Stimulated activated CD8-positive, alpha-beta memory T cell treated with anti-CD3 and anti-CD28 coated beads, Interleukin-4, amount 100 ng/mL, for 4 hours (primary cell): ENCODE measurements around the gene ZNF280D.
"Not testable (repeated sequence)": the region's sequence is repeated elsewhere in the genome, so short reads cannot be mapped to it uniquely, and the experiment has no call there.

Experiments used
- DNase-seq, 2 donors: peaks; one replicate each; pipeline ENCODE4 v3.0.0-alpha.2; 2020; ENCODE audit warnings: low read depth in 2 of 2, low spot score in 1 of 2

The ZNF280D gene

DNA sequence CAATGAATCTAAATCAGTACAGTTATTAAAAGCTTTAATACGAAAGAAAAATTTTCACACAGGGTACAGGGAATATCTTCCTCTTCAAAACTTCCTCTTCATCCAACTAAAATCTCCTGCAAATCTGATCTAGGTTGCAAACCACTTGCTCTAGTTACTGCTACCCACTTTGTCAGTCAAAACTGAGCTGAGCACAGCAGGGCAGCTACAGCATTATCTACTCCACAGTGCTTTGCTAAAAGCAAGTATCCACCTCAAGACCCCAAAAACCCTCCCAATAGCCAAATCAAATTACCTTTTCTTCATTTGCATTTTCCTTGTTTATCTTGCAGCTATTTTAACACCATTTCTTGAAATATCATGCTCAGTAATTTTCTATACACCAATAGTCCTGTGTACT is 14.7 kb downstream of the ZNF280D start:
- no peak for DNase-seq

GRCh38 chr15:56716334-56716733 is 17.0 kb downstream of the ZNF280D start:
- DNase-seq, result no peak

DNA sequence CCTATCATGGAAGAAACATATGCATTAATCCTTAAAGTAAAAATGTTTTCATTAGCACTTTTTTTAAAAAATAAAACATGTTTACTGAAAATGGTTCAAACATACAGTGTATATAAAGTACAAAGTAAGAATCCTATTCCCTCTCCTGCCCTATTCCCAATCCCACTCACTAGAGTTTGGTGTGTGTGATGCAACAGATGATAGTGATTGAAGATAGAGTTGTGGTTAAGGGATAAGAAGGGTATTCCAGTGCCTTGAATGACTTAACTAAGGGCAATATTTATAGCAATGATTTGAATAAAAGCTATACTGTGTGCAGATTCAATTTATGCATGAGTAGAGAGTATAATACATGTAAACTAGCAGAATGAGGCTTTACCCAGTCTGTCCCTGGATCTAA is 18.1 kb downstream of the ZNF280D start:
- DNase-seq, result no peak

- not testable (repeated sequence) for DNase-seq
Measured at GRCh38 chr15:56709502-56709901, 23.8 kb downstream of the ZNF280D start.

DNA sequence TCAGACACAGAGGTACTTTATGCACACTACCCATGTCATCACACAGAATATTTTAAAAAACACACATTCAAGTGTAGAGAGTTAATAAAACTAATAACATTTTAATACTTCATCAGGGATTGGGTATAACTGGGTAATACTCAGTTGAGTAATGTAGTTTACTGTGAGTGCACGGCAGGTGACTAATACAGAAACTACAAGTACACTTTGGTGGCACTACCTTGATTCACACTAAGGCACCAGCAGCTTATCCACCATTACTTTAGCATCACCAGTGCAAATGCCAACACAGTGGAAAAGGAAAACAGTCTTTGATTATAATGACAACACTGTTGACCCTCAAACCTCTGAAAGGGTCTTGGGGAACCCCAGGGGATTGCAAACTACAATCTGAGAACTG is 33.6 kb downstream of the ZNF280D start:
- no peak for DNase-seq

- no peak for DNase-seq
Measured at GRCh38 chr15:56698270-56698669, 35.0 kb downstream of the ZNF280D start.

- no peak for DNase-seq
Measured at GRCh38 chr15:56693761-56694160, 39.5 kb downstream of the ZNF280D start.

DNA sequence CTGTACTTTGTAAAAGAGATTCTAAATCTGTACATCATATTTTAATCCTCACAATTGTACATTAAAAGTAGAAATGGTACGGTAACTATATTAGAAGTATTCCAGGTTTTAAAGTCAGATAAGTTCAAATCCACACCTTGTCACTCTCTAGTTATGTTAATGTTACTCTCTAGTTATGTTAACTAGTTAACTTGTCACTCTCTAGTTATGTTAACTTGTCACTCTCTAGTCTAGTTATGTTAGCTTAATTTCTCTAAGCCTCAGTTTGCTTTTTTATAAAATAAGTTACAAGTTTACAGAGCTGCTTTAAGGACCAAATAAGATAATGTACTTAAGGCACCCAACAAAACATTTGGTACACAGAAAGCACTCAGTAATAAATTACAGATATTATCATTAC is 42.6 kb downstream of the ZNF280D start:
- no peak for DNase-seq

GRCh38 chr15:56683908-56684307 is 49.4 kb downstream of the ZNF280D start:
- no peak for DNase-seq

GRCh38 chr15:56681113-56681512 is 52.2 kb downstream of the ZNF280D start:
- no peak for DNase-seq

DNA sequence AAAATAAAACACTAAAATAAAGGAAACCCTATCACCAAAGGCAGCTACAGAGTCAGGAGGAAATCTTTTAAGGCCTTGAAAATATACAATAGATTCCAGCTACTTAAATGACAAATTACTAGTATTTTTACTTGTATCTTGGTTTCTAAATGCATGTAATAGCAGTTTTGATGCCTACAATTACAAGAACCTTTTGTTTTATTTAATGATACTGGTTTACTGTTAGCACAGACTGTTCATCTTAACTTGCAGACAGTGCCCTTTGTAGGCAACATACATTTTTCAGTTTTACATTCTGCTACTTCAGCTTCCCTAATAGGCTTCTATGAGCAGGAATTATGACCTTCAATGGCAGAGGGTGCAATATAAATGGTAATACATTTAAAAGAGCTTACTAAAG is 54.1 kb downstream of the ZNF280D start:
- no peak for DNase-seq

DNA sequence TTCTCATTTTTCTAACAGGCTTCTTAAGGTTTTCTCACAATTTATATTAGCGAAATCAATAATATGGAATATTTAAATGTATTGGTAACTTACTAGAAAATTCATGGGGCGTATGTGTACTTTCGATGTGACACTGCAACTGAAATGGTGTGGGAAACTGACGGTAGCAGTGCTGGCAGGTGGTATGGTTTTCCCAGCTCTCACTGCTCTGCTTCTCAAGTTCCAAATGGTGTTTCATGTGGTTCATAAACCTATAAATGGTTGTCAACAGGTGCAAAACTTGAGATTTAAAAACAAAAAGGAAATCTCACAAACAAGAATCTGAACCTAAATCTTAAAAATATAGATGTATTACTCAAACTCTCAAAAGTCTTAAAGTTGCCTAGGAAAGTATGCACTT is 54.7 kb downstream of the ZNF280D start:
- no peak for DNase-seq

GRCh38 chr15:56677271-56677670 is 56.0 kb downstream of the ZNF280D start:
- DNase-seq, result no peak

- no peak for DNase-seq
Measured at GRCh38 chr15:56675930-56676329, 57.4 kb downstream of the ZNF280D start.

- no peak for DNase-seq
Measured at GRCh38 chr15:56674857-56675256, 58.5 kb downstream of the ZNF280D start.

GRCh38 chr15:56672721-56673120 is 60.6 kb downstream of the ZNF280D start:
- DNase-seq, result no peak

DNA sequence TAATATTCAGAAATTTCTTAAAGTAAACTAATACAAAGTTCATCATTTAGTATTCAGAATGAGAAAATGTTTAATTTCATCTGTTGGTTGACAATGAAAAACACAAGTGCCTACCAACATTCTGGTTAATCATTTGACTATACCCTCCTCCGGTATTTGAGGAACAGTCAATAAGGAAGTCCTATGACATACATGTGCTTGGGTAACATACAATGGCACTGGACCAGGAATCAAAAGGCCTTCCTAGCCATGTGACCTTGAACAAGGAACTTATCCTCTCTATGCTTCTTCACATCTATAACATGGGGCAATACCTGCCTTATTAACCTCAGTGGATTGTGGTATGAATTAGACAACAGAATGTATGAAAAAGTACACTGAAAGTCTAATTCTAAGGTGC is 65.8 kb downstream of the ZNF280D start:
- no peak for DNase-seq

DNA sequence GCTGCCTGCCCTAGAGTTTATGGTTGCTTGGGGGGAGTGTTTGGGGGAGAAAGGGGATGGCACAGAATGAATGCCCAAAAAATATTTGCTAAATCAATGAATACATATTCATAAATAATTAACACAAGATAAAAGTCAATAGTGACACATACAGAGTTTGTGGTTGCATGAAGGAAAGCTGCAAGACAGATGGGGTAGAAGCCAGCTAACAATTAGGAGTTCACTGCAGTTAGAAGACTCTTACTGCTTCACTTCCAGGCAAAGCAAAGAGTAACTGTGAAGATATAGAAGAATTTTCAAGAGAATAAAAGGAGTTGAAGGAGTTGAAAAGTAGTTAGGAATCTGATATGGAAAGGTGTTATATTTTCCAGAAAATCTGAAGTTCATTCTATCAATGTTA is 72.4 kb downstream of the ZNF280D start:
- DNase-seq, result no peak

DNA sequence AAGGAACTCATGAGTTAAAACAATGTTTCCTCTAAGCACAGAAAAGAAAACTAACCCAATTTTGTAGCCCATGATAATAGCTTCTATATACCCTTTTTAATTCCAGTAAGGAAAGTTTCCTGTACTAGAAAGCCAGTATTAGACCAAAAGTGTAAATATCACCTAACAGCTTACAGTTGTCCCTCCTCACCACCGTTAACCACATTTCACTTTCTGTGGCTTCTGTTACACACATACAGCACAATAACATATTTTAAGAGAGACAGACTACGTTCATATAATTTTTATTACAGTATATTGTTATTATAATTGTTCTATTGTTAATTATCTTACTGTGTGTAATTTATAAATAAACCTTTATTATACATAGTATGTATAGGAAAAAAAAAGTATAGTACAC is 74.1 kb downstream of the ZNF280D start:
- no peak for DNase-seq

GRCh38 chr15:56654624-56655023 is 78.7 kb downstream of the ZNF280D start:
- no peak for DNase-seq

DNA sequence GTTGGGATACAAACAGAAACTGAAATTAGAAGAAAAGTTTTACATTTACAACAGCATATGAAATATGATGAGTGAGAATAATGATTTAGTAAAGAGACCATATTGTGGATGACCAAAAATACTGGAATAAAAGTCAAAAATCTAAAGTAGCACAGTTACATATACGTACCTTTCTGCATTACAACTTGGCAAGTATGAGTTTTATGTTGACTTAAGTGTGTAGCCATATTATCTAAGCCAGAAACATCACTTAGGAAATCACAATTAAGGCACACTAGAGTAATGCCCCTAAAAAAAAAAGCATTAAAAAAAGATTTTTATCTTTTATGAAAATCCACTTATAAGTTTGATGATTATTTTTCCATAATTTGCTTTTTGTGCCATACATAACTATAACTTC is 79.1 kb downstream of the ZNF280D start:
- DNase-seq, result no peak

DNA sequence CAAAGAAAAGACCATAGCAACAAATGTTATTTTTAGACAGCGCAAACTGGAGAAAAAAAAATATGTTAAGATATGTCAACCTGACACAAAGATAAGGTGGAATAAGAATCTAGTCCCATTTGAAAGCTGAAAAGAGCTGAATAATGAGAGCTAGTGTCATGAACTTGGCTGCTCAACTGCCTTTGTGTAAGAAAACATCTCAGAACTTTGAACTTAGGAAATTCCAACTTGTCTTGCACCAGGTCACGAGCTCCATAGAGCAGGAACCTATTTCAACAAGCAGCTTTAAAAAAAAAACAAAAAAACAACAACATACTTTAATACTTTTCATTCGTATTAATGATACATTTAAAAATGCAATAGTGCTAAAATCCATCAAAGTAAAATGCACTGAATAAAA is 79.5 kb downstream of the ZNF280D start:
- DNase-seq, result no peak

DNA sequence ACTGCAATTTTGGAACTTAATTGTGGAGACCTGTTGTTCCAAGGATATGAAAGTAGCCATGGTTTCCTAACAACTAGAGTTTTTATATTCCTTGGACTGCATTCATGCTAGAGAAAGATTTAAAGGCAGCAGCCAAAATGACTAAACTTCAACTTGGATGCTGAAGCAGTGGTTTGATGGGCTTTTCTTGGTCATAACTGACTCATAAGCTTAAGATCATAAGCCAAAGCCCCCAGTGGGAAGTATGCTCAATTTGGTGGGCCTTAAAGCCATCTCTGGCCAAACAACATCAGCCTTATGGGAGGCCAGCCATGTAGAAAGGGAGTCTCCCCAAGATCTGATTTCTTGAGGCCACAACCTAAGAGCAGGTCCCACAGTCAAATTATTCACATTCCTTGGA is 80.2 kb downstream of the ZNF280D start:
- DNase-seq, result no peak

GRCh38 chr15:56648311-56648710 is 85.0 kb downstream of the ZNF280D start:
- DNase-seq, result no peak
